Chondrocyte (in vitro differentiated cells): ENCODE data around the gene ZNF845. TPM values are rescaled to one million over a fixed set of nuclear protein-coding genes. Genes with fewer than 3 reads are reported as not detected.
"Not testable (repeated sequence)": the region's sequence is repeated elsewhere in the genome, so short reads cannot be mapped to it uniquely, and the experiment has no call there.

Experiments
- DNase-seq: peaks from one replicate; pipeline ENCODE4 v3.0.0; 2021; ENCODE audit warnings: mixed read lengths, low spot score
- H3K27ac Mint-ChIP-seq: one replicate; pipeline ENCODE4 v1.8.0; 2021; ENCODE audit warnings: mild to moderate bottlenecking, moderate library complexity, mixed read lengths; ENCODE audit not compliant: unreplicated experiment
- H3K27me3 Mint-ChIP-seq: 2 replicates; pipeline ENCODE4 v1.8.0; 2021; ENCODE audit warnings: low read depth, mixed read lengths
- H3K36me3 Mint-ChIP-seq: 2 replicates; pipeline ENCODE4 v1.8.0; 2021; ENCODE audit warnings: low read depth, mixed read lengths
- H3K4me1 Mint-ChIP-seq: 2 replicates; pipeline ENCODE4 v1.8.0; 2021; ENCODE audit warnings: low read depth, mild to moderate bottlenecking, mixed read lengths
- H3K4me3 Mint-ChIP-seq: one replicate; pipeline ENCODE4 v1.8.0; 2021; ENCODE audit warnings: mild to moderate bottlenecking, moderate library complexity, mixed read lengths; ENCODE audit not compliant: unreplicated experiment
- H3K9me3 Mint-ChIP-seq: 2 replicates; pipeline ENCODE4 v1.8.0; 2021; ENCODE audit warnings: low read depth, mixed read lengths
- long read RNA-seq: library from polyadenylated mRNA; stranded (forward); transcript quantifications from one replicate; pipeline ENCODE4 v2.0.0, GENCODE V29; 2021
- total RNA-seq: library from RNA; stranded (reverse); gene quantifications from 3 replicates; pipeline ENCODE4 v1.2.1, GENCODE V29; 2021
- TF ChIP-seq, protein P1 (sequence below): fragments of 200-600 bp; sonication (generic); IDR thresholded peaks from 2 replicates; pipeline ENCODE4 v1.5.0; 2021; ENCODE audit warnings: antibody characterized with exemption, mild to moderate bottlenecking, moderate library complexity

Gene ZNF845
- 3.6 to 6.6 TPM (median 4.8 TPM) in 3 replicates for total RNA-seq
- long read RNA-seq, full-length matches to known transcripts = 2 of 2 reads
- long read RNA-seq, partial matches to known transcripts = 0 of 2 reads
- long read RNA-seq, other reads (novel, unspliced or antisense) = 0 of 2 reads

DNA sequence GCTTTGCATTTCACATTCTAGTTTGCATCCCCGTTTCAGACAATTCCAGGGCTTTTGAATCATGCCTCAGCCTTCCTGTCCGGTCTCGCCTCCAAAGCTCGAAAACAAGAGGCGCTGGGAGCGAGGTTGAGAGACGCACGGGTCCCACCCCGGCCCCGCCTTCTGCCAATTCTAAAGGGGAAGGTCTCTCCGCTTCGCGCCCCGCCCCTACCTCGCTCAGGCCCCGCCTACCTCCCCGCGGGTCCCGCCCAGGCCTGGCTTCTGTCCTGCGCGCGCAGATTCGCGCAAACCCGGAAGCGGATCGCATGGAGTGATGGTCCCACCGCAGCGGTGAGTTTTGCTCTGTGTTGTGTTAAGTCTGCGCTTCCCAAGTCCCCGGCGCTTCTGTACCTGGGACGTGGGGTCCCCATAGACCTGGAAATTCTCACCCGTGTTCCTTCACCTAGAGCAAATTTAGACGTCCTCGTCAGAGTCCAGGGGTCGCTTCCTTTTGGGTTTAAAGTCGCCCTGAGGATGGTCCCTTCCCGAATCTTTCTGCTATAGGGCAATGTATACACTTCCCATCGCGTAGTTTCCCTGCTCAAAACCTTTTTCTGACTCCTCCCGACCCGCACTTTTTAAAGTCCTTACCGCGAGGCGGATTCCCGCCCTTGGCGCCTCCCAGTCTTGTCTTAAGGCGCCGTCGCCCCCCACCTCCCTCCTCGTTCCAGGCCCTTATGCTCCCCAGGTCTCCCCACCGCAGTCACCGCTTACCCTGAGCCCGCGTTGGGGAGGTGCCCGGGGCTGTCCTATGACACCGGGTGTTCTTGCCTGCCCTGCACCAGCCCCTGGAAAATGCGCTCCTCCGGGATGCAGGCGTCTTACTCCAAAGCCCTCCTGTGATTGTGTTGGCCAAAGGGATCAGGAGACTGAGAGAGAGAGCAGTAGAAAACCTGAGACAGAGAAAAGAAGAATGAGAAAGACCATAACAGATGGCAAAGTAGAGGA lies at the start of gene ZNF845:
Gene ZNF845 (plus strand): TSS at position 287 of the 987 bp plus-strand sequence. CDS start 7,559 bp downstream, outside the sequence.
- Mint-ChIP-seq H3K27me3 (no peaks in the 10 kb centered on the region), H3K9me3 (peaks cover 13% of the 10 kb centered on the region), H3K4me3 (peak within 1 kb of the TSS; percentile 97), H3K36me3 (no peaks in the 10 kb centered on the region), H3K4me1 (peaks cover 8% of the 10 kb centered on the region), H3K27ac (peak within 1 kb of the TSS; percentile 91)
- DNase-seq = peak; percentile 97
- TF ChIP-seq, protein P1, sequence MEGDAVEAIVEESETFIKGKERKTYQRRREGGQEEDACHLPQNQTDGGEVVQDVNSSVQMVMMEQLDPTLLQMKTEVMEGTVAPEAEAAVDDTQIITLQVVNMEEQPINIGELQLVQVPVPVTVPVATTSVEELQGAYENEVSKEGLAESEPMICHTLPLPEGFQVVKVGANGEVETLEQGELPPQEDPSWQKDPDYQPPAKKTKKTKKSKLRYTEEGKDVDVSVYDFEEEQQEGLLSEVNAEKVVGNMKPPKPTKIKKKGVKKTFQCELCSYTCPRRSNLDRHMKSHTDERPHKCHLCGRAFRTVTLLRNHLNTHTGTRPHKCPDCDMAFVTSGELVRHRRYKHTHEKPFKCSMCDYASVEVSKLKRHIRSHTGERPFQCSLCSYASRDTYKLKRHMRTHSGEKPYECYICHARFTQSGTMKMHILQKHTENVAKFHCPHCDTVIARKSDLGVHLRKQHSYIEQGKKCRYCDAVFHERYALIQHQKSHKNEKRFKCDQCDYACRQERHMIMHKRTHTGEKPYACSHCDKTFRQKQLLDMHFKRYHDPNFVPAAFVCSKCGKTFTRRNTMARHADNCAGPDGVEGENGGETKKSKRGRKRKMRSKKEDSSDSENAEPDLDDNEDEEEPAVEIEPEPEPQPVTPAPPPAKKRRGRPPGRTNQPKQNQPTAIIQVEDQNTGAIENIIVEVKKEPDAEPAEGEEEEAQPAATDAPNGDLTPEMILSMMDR = no peak

DNA sequence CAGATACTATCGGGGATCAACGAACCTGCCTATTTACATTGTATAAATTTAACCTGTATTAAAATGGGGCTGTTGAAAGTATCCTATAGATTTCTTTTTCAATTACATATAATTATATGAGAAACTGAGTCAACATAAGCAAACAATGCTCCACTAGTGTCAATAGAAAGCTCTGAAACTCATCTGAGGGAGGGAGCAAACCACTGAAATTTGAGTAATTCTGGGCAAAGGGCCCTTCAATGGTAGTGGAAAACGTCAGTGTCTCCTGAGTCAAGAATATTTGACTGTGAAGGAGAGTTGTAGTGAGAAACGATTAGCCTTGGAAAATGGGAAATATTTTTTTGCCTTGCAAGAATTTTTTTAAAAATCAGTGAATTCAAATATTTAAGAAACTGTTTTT lies 48.5 kb upstream of the ZNF845 start:
- Mint-ChIP-seq H3K36me3 (no peaks in the 10 kb centered on the region), H3K27me3 (no peaks in the 10 kb centered on the region), H3K4me3 (no peak overlapping the region), H3K9me3 (peaks cover 44% of the 10 kb centered on the region), H3K4me1 (no peaks in the 10 kb centered on the region), H3K27ac (no peak overlapping the region)
- TF ChIP-seq, protein P1 = no peak
- no peak for DNase-seq

DNA sequence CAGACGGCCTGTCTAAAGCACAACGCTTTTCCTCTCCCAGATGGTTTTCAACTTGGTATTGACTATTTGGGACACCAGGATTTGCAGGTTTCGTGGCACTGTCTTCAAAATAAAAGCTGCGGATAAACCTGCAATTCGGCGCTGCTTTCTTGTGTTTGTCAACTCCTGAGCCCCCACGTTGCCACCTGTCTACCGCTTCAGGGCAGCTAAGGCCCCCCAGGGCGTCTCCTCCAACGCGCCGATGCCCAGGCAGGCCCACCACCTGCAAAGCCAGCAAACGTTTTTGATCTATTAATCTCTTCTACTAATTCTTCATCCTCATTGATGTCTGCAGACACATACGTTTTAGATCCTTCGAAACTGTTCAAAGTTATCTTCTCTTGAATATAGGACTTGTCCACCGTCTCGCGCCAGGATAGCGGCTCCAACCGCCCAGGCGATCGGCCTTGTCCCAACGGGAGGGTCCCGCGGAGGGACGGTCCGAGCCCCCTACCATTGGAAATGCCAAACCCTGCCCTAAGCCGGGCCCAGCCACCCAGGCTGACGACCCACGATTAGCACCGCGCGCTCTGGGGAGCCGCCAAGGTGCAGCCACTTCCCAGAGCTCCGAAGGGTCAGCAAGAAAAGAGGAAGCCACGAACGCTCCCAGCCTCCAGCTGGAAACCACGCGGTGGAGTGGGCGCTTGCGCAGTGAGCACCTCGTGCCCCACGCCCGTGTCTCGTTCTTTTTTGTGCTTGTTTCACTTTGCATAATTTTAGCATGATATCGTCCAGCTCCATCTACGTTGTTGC lies 42.6 kb upstream of the ZNF845 start:
- DNase-seq = no peak
- TF ChIP-seq, protein P1 = no peak
- Mint-ChIP-seq H3K36me3 (peaks cover 2% of the 10 kb centered on the region), H3K27ac (no peak overlapping the region), H3K4me1 (no peaks in the 10 kb centered on the region), H3K9me3 (peaks cover 54% of the 10 kb centered on the region), H3K4me3 (no peak overlapping the region), H3K27me3 (no peaks in the 10 kb centered on the region)

DNA sequence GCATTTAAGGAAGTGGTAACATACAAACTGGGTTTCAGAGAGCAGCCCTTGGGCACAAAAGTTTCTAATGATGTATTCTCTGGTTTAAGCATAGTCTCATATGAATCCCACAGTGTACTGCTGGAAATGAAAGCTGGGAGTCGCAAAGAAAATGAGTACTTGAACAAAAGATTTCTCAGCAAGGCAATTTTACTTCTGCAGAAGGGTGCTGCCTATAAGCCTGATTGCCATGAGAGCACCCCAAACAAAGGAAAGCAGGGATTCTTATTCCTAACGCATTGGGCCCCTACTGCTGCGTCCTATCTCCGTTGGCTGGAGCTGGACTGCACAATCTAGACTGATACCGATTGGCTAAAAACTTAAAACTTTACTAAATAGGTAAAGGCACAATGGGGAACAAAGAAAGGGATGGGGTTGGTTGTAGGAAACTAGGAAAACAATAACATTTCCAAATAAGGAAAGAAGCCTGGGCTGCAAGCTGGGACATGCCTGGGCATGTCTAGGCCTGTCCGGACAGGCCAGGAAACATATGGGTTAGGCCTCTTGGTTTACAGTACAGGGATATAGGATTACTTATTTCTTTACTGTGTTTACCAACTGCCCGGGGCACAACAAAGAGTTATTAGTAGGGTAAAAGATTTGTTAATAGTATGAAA lies 38.6 kb upstream of the ZNF845 start:
- peaks cover 2% of the 10 kb centered on the region for H3K36me3 Mint-ChIP-seq
- TF ChIP-seq, protein P1 = no peak
- H3K27me3 Mint-ChIP-seq = no peaks in the 10 kb centered on the region
- peaks cover 44% of the 10 kb centered on the region for H3K9me3 Mint-ChIP-seq
- H3K27ac Mint-ChIP-seq = no peak overlapping the region
- DNase-seq = no peak
- H3K4me1 Mint-ChIP-seq = no peaks in the 10 kb centered on the region
- no peak overlapping the region for H3K4me3 Mint-ChIP-seq

DNA sequence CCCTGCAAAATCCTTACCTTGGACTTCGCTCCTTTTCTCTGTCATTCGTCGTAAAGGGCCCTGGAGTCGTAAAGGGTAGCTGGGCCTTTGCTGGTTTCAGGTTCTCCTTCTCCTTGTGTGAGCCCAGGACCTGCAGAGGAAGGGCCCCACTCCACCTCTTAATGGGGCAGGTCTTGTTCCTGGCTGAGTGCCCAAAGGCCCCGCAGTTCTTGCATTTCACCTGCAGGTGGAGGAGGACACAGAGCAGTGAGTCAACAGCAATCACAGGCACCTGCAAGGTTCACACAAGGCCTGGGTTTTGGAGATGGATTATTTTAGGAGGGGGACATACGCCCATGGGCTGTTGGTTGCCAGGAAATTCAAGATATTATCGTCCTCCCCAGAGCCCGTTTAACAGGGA lies 32.2 kb upstream of the ZNF845 start:
- not testable (repeated sequence) for H3K27ac Mint-ChIP-seq, DNase-seq

More for the DNA sequence above, 32.2 kb upstream of the ZNF845 start:
- not testable (repeated sequence) for H3K4me1 Mint-ChIP-seq, H3K4me3 Mint-ChIP-seq, H3K36me3 Mint-ChIP-seq, H3K27me3 Mint-ChIP-seq
- peaks cover 27% of the 10 kb centered on the region for H3K9me3 Mint-ChIP-seq
